ENCODE data around the gene DDI1. TPM values are rescaled to one million over a fixed set of nuclear protein-coding genes. Genes with fewer than 3 reads are reported as not detected.
A peak's percentile ranks its signal among the peaks of the same experiment; 100 is the strongest.

DDI1 gene
- total and polyA plus RNA-seq, 2 experiments from 2014 or later: 0.39 TPM; not detected in 1

GRCh38 chr11:104064034-104064630 lies 27.7 kb downstream of the DDI1 start:
- H3K9me2 ChIP-seq (replicated peaks; ENCODE audit: insufficient read depth): no peaks in the 10 kb centered on the region
- H3K27me3 ChIP-seq: no peaks in the 10 kb centered on the region
- TF ChIP-seq EZH2 (IDR thresholded peaks at IDR 0.05; ENCODE audit: borderline replicate concordance) (no peak), EZH2phosphoT487 (IDR thresholded peaks at IDR 0.05; ENCODE audit: low read depth, severe bottlenecking, unreplicated experiment) (peak; percentile 97), CTCF (IDR thresholded peaks at IDR 0.05; ENCODE audit: poor library complexity) (no peak)
- no peaks in the 10 kb centered on the region for H3K4me1 ChIP-seq (ENCODE audit: insufficient read depth)
- DNase-seq (ENCODE audit: low spot score): peak; percentile 3
- H3K27ac ChIP-seq: no peak overlapping the region
- 61% methylated on average over 5 of the region's 5 CpGs for WGBS (ENCODE audit: low lambda C conversion rate, missing lambda C conversion rate)
- H2AFZ ChIP-seq: no peak overlapping the region
- no peaks in the 10 kb centered on the region for H3K9me3 ChIP-seq (ENCODE audit: low read depth)
- no peak overlapping the region for H3K4me2 ChIP-seq
- no peaks in the 10 kb centered on the region for H3K79me2 ChIP-seq
- no peak overlapping the region for H3K4me3 ChIP-seq
- H3K36me3 ChIP-seq (replicated peaks; ENCODE audit: insufficient read depth, low read depth): no peaks in the 10 kb centered on the region
- no peaks in the 10 kb centered on the region for H4K20me1 ChIP-seq (ENCODE audit: insufficient read depth, poor library complexity, severe bottlenecking)

- no peaks in the 10 kb centered on the region for H4K20me1 ChIP-seq (ENCODE audit: insufficient read depth, poor library complexity, severe bottlenecking)
- H2AFZ ChIP-seq: no peak overlapping the region
- no peaks in the 10 kb centered on the region for H3K9me3 ChIP-seq (ENCODE audit: low read depth)
- no peak overlapping the region for H3K4me2 ChIP-seq
- WGBS (ENCODE audit: low lambda C conversion rate, missing lambda C conversion rate): 74% methylated on average over 1 of the region's 1 CpG
- TF ChIP-seq CTCF (IDR thresholded peaks at IDR 0.05; ENCODE audit: poor library complexity) (no peak), EZH2 (IDR thresholded peaks at IDR 0.05; ENCODE audit: borderline replicate concordance) (no peak), EZH2phosphoT487 (IDR thresholded peaks at IDR 0.05; ENCODE audit: low read depth, severe bottlenecking, unreplicated experiment) (no peak)
- H3K4me1 ChIP-seq (ENCODE audit: insufficient read depth): no peaks in the 10 kb centered on the region
- DNase-seq (ENCODE audit: low spot score): no peak
- H3K4me3 ChIP-seq: no peak overlapping the region
- H3K9me2 ChIP-seq (replicated peaks; ENCODE audit: insufficient read depth): no peaks in the 10 kb centered on the region
- H3K27ac ChIP-seq: no peak overlapping the region
- no peaks in the 10 kb centered on the region for H3K36me3 ChIP-seq (replicated peaks; ENCODE audit: insufficient read depth, low read depth)
- no peaks in the 10 kb centered on the region for H3K27me3 ChIP-seq
- H3K79me2 ChIP-seq: no peaks in the 10 kb centered on the region
Observed at GRCh38 chr11:104067534-104067933, 31.1 kb downstream of the DDI1 start.

GRCh38 chr11:104073950-104074705 lies 37.7 kb downstream of the DDI1 start:
- Histone ChIP-seq H3K9me3 (ENCODE audit: low read depth) (no peaks in the 10 kb centered on the region), H2AFZ (no peak overlapping the region), H3K4me1 (ENCODE audit: insufficient read depth) (peaks cover 4% of the 10 kb centered on the region), H3K79me2 (no peaks in the 10 kb centered on the region), H3K27me3 (no peaks in the 10 kb centered on the region), H3K36me3 (replicated peaks; ENCODE audit: insufficient read depth, low read depth) (no peaks in the 10 kb centered on the region), H3K9me2 (replicated peaks; ENCODE audit: insufficient read depth) (no peaks in the 10 kb centered on the region), H3K4me2 (no peak overlapping the region), H4K20me1 (ENCODE audit: insufficient read depth, poor library complexity, severe bottlenecking) (no peaks in the 10 kb centered on the region), H3K27ac (no peak overlapping the region), H3K4me3 (no peak overlapping the region)
- DNase-seq (ENCODE audit: low spot score): peak; percentile 42
- TF ChIP-seq EZH2phosphoT487 (IDR thresholded peaks at IDR 0.05; ENCODE audit: low read depth, severe bottlenecking, unreplicated experiment): no peak
- TF ChIP-seq CTCF (IDR thresholded peaks at IDR 0.05; ENCODE audit: poor library complexity): no peak
- TF ChIP-seq EZH2 (IDR thresholded peaks at IDR 0.05; ENCODE audit: borderline replicate concordance): no peak
- WGBS (ENCODE audit: low lambda C conversion rate, missing lambda C conversion rate): 68% methylated on average over 3 of the region's 3 CpGs

Data from hepatocyte (in vitro differentiated cells).